SK-N-DZ (cell line): ENCODE data around the gene PCDHA4.
A peak's percentile ranks its signal among the peaks of the same experiment; 100 is the strongest.
"Not testable (repeated sequence)": the region's sequence is repeated elsewhere in the genome, so short reads cannot be mapped to it uniquely, and the experiment has no call there.

Experiments used
- DNase-seq: peaks from one replicate; pipeline ENCODE4 v3.0.0-alpha.2; 2015; ENCODE audit warnings: low spot score

The PCDHA4 gene

DNA sequence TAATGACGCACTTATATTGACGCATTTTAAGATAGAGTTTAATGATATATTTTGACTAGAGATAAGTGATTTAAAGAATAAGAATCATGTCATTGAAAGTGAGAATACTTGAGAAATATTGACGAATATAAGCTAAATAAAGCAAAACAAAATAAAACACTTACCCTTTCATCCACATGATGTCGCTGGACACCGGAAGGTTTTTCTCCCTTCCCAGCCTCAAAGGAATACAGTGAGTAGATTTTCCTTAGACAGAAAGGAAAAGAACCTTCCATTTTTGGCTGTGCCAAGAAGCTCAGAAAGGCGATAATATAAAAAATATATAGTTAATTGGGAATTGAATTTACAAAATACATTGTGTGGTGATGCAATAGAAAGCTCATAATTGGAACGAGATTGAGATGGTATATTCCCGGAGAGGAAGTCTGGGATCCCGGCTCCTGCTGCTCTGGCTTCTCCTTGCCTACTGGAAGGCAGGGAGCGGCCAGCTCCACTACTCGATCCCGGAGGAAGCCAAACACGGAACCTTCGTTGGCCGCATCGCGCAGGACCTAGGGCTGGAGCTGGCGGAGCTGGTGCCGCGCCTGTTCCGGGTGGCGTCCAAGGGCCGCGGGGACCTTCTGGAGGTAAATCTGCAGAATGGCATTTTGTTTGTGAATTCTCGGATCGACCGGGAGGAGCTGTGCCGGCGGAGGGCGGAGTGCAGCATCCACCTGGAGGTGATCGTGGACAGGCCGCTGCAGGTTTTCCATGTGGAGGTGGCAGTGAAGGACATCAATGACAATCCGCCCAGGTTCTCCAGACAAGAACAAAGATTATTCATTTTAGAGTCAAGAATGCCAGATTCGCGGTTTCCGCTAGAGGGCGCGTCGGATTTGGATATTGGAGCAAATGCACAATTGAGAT lies 14.8 kb downstream of the PCDHA4 start, which contains the start of gene PCDHA5:
PCDHA5 (plus strand) TSS at position 239 of the 906 bp plus-strand sequence.
- DNase-seq: no peak

GRCh38 chr5:140822281-140822629 lies 15.4 kb downstream of the PCDHA4 start:
- DNase-seq: no peak

DNA sequence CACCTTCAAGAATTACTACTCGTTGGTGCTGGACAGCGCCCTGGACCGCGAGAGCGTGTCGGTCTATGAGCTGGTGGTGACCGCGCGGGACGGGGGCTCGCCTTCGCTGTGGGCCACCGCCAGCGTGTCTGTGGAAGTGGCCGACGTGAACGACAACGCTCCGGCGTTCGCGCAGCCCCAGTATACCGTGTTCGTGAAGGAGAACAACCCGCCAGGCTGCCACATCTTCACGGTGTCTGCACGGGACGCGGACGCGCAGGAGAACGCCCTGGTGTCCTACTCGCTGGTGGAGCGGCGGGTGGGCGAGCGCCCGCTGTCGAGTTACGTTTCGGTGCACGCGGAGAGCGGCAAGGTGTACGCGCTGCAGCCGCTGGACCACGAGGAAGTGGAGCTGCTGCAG lies 16.1 kb downstream of the PCDHA4 start:
- DNase-seq: not testable (repeated sequence)

DNA sequence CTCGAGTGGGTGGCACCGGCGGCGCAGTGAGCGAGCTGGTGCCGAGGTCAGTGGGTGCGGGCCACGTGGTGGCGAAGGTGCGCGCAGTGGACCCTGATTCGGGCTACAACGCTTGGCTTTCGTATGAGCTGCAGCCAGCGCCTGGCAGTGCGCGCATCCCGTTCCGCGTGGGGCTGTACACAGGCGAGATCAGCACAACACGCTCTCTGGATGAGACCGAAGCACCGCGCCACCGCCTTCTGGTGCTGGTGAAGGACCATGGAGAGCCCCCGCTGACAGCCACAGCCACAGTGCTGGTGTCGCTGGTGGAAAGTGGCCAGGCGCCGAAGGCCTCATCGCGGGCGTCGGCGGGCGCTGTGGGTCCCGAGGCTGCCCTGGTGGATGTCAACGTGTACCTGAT lies 16.6 kb downstream of the PCDHA4 start:
- no peak for DNase-seq

- DNase-seq: no peak
Observed at GRCh38 chr5:140827704-140828361, 21.0 kb downstream of the PCDHA4 start, which contains the start of gene PCDHA6. Gene PCDHA6, plus strand, starts transcription at chr5:140827960. Its CDS starts 132 bp downstream, at chr5:140828092.

DNA sequence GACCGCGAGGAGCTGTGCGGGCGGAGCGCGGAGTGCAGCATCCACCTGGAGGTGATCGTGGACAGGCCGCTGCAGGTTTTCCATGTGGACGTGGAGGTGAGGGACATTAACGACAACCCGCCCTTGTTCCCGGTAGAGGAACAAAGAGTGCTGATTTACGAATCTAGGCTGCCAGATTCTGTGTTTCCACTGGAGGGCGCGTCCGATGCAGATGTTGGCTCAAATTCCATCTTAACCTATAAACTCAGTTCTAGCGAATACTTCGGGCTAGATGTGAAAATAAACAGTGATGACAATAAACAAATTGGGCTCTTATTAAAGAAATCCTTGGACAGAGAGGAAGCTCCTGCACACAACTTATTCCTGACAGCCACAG lies 21.5 kb downstream of the PCDHA4 start:
- DNase-seq: no peak

DNA sequence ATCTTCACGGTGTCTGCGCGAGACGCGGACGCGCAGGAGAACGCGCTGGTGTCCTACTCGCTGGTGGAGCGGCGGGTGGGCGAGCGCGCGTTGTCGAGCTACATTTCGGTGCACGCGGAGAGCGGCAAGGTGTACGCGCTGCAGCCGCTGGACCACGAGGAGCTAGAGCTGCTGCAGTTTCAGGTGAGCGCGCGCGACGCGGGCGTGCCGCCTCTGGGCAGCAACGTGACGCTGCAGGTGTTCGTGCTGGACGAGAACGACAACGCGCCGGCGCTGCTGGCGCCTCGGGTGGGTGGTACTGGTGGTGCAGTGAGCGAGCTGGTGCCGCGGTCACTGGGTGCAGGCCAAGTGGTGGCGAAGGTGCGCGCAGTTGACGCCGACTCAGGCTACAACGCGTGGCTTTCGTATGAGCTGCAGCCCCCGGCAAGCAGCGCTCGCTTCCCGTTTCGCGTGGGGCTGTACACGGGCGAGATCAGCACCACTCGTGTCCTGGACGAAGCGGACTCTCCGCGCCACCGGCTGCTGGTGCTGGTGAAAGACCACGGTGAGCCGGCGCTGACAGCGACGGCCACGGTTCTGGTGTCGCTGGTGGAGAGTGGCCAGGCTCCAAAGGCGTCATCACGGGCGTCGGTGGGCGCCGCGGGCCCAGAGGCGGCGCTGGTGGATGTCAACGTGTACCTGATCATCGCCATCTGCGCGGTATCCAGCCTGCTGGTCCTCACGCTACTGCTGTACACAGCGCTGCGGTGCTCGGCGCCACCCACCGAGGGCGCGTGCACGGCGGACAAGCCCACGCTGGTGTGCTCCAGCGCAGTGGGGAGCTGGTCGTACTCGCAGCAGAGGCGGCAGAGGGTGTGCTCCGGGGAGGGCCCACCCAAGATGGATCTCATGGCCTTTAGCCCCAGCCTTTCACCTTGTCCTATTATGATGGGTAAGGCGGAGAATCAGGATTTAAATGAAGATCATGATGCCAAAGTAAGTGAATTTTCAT lies 22.9 kb downstream of the PCDHA4 start:
- not testable (repeated sequence) for DNase-seq

- no peak for DNase-seq
Observed at GRCh38 chr5:140833993-140834392, 27.1 kb downstream of the PCDHA4 start, which contains the start of gene PCDHA7. Gene PCDHA7, plus strand, starts transcription at chr5:140834269. Its CDS starts 115 bp downstream, at chr5:140834384.

- DNase-seq: not testable (repeated sequence)
Observed at GRCh38 chr5:140834439-140835008, 27.7 kb downstream of the PCDHA4 start.

- DNase-seq: no peak
Observed at GRCh38 chr5:140835622-140836510, 29.0 kb downstream of the PCDHA4 start.

- peak; percentile 52 for DNase-seq
Observed at GRCh38 chr5:140840978-140841962, 34.4 kb downstream of the PCDHA4 start, which contains the start of gene PCDHA8. Gene PCDHA8, plus strand, starts transcription at chr5:140841187. Its CDS starts 135 bp downstream, at chr5:140841322.

- no peak for DNase-seq
Observed at GRCh38 chr5:140842798-140843733, 36.2 kb downstream of the PCDHA4 start.

DNA sequence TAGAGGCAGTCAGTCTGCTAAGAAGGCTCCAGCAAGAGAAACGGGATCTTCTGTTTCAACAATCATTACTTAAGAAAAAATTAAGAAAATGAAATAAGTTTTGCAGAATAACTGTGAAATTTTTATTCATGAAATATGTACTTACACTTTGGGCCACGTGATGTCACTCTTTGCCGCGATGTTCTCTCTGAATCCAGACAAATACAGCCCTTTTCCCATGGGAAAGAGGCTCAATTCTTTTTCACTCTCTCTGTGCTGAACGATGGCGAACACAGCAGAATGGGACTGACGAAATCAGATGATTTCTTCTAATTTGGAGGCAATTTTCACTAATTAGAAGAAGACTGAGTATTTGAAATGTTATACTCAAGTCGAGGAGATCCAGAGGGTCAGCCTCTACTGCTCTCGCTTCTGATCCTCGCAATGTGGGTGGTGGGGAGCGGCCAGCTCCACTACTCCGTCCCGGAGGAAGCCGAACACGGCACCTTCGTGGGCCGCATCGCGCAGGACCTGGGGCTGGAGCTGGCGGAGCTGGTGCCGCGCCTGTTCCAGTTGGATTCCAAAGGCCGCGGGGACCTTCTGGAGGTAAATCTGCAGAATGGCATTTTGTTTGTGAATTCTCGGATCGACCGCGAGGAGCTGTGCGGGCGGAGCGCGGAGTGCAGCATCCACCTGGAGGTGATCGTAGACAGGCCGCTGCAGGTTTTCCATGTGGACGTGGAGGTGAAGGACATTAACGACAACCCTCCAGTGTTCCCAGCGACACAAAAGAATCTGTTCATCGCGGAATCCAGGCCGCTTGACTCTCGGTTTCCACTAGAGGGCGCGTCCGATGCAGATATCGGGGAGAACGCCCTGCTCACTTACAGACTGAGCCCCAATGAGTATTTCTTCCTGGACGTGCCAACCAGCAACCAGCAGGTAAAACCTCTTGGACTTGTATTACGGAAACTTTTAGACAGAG lies 41.6 kb downstream of the PCDHA4 start, which contains the start of gene PCDHA9:
PCDHA9 (plus strand) TSS at position 244 of the 964 bp plus-strand sequence; CDS start at position 358, 114 bp downstream.
- not testable (repeated sequence) for DNase-seq

DNA sequence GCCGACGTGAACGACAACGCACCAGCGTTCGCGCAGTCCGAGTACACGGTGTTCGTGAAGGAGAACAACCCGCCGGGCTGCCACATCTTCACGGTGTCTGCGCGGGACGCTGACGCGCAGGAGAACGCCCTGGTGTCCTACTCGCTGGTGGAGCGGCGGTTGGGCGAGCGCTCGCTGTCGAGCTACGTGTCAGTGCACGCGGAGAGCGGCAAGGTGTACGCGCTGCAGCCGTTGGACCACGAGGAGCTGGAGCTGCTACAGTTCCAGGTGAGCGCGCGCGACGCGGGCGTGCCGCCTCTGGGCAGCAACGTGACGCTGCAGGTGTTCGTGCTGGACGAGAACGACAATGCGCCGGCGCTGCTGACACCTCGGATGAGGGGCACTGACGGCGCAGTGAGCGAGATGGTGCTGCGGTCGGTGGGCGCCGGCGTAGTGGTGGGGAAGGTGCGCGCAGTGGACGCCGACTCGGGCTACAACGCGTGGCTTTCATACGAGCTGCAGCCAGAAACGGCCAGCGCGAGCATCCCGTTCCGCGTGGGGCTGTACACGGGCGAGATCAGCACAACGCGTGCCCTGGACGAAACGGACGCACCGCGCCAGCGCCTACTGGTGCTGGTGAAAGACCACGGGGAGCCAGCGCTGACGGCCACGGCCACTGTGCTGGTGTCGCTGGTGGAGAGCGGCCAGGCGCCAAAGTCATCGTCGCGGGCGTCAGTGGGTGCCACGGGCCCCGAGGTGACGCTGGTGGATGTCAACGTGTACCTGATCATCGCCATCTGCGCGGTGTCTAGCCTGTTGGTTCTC lies 43.2 kb downstream of the PCDHA4 start:
- not testable (repeated sequence) for DNase-seq
